A549 (cell line): Measurements from ENCODE around the gene CFAP161. TPM values are rescaled to one million over a fixed set of nuclear protein-coding genes. Genes with fewer than 3 reads are reported as not detected.

ENCODE experiments used
- ATAC-seq, 2 experiments: fragments of 200-7000 bp in 1 of 2; fragments of >200 bp in 1 of 2; cut with Nextera tagmentation in 1 of 2; cut with Tn5 transposase in 1 of 2; 3 replicates each; pipeline versions ENCODE4 v1.8.0 to v1.9.1; 2018 to 2020; ENCODE audit warnings: mild to moderate bottlenecking in 1 of 2, moderate library complexity in 1 of 2
- CTCF ChIA-PET: fragments of 300-600 bp; sonication (Branson Sonifier 250); formaldehyde crosslinking; extraction: SDS; loops from one replicate; lab custom pipeline; 2021; ENCODE audit warnings: antibody characterized with exemption, inconsistent platforms; lab: Yijun Ruan, JAX
- POLR2A ChIA-PET: fragments of 350-600 bp; formaldehyde crosslinking; extraction: SDS; loops from one replicate; lab custom pipeline; 2021; ENCODE audit warnings: antibody characterized with exemption, inconsistent platforms; lab: Yijun Ruan, JAX
- DNase-seq, 2 experiments: peaks; one replicate each; pipeline versions ENCODE4 v3.0.0 to v3.0.0-alpha.2; 2011 to 2016; ENCODE audit warnings: low read depth in 1 of 2, low spot score in 1 of 2
- FAIRE-seq: peaks from 2 replicates; lab custom pipeline; 2011; peaks lifted over from hg19 to GRCh38; lab: Jason Lieb, UNC
- H3K27ac ChIP-seq, 2 experiments: fragments of >200 bp; sonication (Bioruptor Twin); formaldehyde crosslinking; 3 replicates each; pipeline ENCODE4 v1.5.1; 2016 to 2017
- H3K4me1 ChIP-seq: fragments of >200 bp; sonication (Bioruptor Twin); formaldehyde crosslinking; 3 replicates; pipeline ENCODE4 v1.6.1; 2016
- H3K4me2 ChIP-seq: fragments of >200 bp; sonication (Bioruptor Twin); formaldehyde crosslinking; 3 replicates; pipeline ENCODE4 v1.6.1; 2016
- H3K4me3 ChIP-seq: fragments of >200 bp; sonication (Bioruptor Twin); formaldehyde crosslinking; 3 replicates; pipeline ENCODE4 v1.5.1; 2016
- H3K9me3 ChIP-seq: fragments of >200 bp; sonication (Bioruptor Twin); formaldehyde crosslinking; 3 replicates; pipeline ENCODE4 v1.6.1; 2016
- BCL3 ChIP-seq: fragments of >200 bp; sonication (Bioruptor Twin); formaldehyde crosslinking; IDR thresholded peaks from 3 replicates; pipeline ENCODE4 v1.6.1; 2016
- CEBPB ChIP-seq, 2 experiments: fragments of >200 bp in 1 of 2; sonication (Bioruptor Twin) in 1 of 2; formaldehyde crosslinking in 1 of 2; IDR thresholded peaks; 2 replicates each; pipeline ENCODE4 v1.6.1; 2012 to 2016
- CHD4 ChIP-seq: fragments of 200-600 bp; sonication (generic); IDR thresholded peaks from 2 replicates; pipeline ENCODE4 v1.6.1; 2016; ENCODE audit warnings: antibody characterized with exemption, mild to moderate bottlenecking, borderline replicate concordance
- EHF ChIP-seq: fragments of 250-450 bp; sonication (Bioruptor Pico); IDR thresholded peaks from 2 replicates; pipeline ENCODE4 v1.5.0; 2020; ENCODE audit warnings: mild to moderate bottlenecking
- ESRRA ChIP-seq: fragments of 150-350 bp; IDR thresholded peaks from 2 replicates; pipeline ENCODE4 v1.6.1; 2014; ENCODE audit warnings: mild to moderate bottlenecking, low read length, borderline replicate concordance
- HDAC2 ChIP-seq: fragments of 200-600 bp; sonication (generic); IDR thresholded peaks from 2 replicates; pipeline ENCODE4 v1.6.1; 2016
- HES2 ChIP-seq: fragments of >200 bp; sonication (Bioruptor Twin); formaldehyde crosslinking; IDR thresholded peaks from 2 replicates; pipeline ENCODE4 v1.6.1; 2016
- JUNB ChIP-seq: fragments of >200 bp; sonication (Bioruptor Twin); formaldehyde crosslinking; IDR thresholded peaks from 2 replicates; pipeline ENCODE4 v1.6.1; 2016
- KDM5A ChIP-seq: fragments of 200-600 bp; sonication (generic); IDR thresholded peaks from 2 replicates; pipeline ENCODE4 v1.6.1; 2016; ENCODE audit warnings: antibody characterized with exemption, mild to moderate bottlenecking
- RCOR1 ChIP-seq: fragments of 150-350 bp; IDR thresholded peaks from 2 replicates; pipeline ENCODE4 v1.6.1; 2014; ENCODE audit warnings: antibody characterized with exemption, low read length, low read depth
- REST ChIP-seq: fragments of 200-600 bp; sonication (generic); IDR thresholded peaks from 2 replicates; pipeline ENCODE4 v1.6.1; 2016; ENCODE audit warnings: antibody characterized with exemption, mild to moderate bottlenecking, moderate library complexity
- ZFP36 ChIP-seq: fragments of 450-650 bp; IDR thresholded peaks from 2 replicates; pipeline ENCODE4 v1.6.1; 2014; ENCODE audit warnings: borderline replicate concordance; ENCODE audit not compliant: partially characterized antibody
- ZSCAN20 ChIP-seq: fragments of 250-450 bp; sonication (Bioruptor Pico); IDR thresholded peaks from 2 replicates; pipeline ENCODE4 v1.8.0; 2022; ENCODE audit warnings: mild to moderate bottlenecking, moderate library complexity
- WGBS: methylation state at CpG from one replicate; pipeline ENCODE4 v1.1.6; 2017; ENCODE audit errors: missing lambda C conversion rate; 5-methylcytosine and 5-hydroxymethylcytosine counted together
- polyA plus RNA-seq, 4 experiments: library from polyadenylated mRNA; depleted of rRNA in 3 of 4; stranded (reverse); fragments of >200 nt; fragmentation: RNase III in 1 of 4; extraction: RNeasy Plus Mini Kit Qiagen cat#74134 plus additional on column Dnase treatment in 1 of 4; gene quantifications; 2 replicates in 3 of 4; 3 replicates in 1 of 4; pipeline ENCODE4 v1.2.3, GENCODE V29; 2011 to 2017

CFAP161 gene
- polyA plus RNA-seq, 2 of the 4 experiments (the other 2 are of a cell fraction), result not detected

- ChIA-PET POLR2A (no interaction called here), CTCF (interaction anchor here (1.1 to 2.3 kb wide), 4 partner anchors 9 to 84 kb away, joined by 3 to 8 read pairs (median 4); no protein-coding TSS in a partner anchor)
- no peak for TF ChIP-seq EHF (CRISPR knock-in tag)
- no peak for TF ChIP-seq HDAC2
- Histone ChIP-seq H3K4me2 (no peak overlapping the region), H3K4me1 (no peaks in the 10 kb centered on the region), H3K4me3 (no peak overlapping the region), H3K27ac (no peak overlapping the region), H3K9me3 (no peaks in the 10 kb centered on the region)
- whole genome bisulfite sequencing, result 11% methylated on average over 13 of the region's 13 CpGs
- DNase-seq (no peak), ATAC-seq (no peak), FAIRE-seq (no peak)
Measured at GRCh38 chr15:81182031-81182755, 48.1 kb downstream of the CFAP161 start.

GRCh38 chr15:81182756-81183438 is 48.8 kb downstream of the CFAP161 start:
- POLR2A ChIA-PET, result no interaction called here
- Histone ChIP-seq H3K27ac (no peak overlapping the region), H3K4me2 (no peak overlapping the region), H3K9me3 (no peaks in the 10 kb centered on the region), H3K4me1 (no peaks in the 10 kb centered on the region), H3K4me3 (no peak overlapping the region)
- DNase-seq (no peak), ATAC-seq (peak in 1 of 2 experiments; percentile 54; a peak in 3 of 6 replicates), FAIRE-seq (no peak)
- CTCF ChIA-PET, result interaction anchor here (1.1 to 2.3 kb wide), 3 partner anchors 12 to 83 kb away, joined by 3 to 8 read pairs (median 4); no protein-coding TSS in a partner anchor
- 3% methylated on average over 13 of the region's 13 CpGs for WGBS
- TF ChIP-seq CEBPB (IDR thresholded peaks at IDR 0.05), result no peak
- TF ChIP-seq JUNB, result no peak
- no peak for TF ChIP-seq CHD4
- TF ChIP-seq REST, result no peak
- no peak for TF ChIP-seq ZSCAN20
- TF ChIP-seq HES2, result no peak
- no peak for TF ChIP-seq ESRRA
- TF ChIP-seq BCL3, result no peak
- no peak for TF ChIP-seq RCOR1
- TF ChIP-seq KDM5A, result no peak

- WGBS, result 17% methylated on average over 4 of the region's 4 CpGs
- Histone ChIP-seq H3K27ac (no peak overlapping the region), H3K4me1 (no peaks in the 10 kb centered on the region), H3K9me3 (no peaks in the 10 kb centered on the region), H3K4me3 (no peak overlapping the region), H3K4me2 (no peak overlapping the region)
- ChIA-PET POLR2A (no interaction called here), CTCF (interaction anchor here (1.2 to 2.3 kb wide), 2 partner anchors 11 to 83 kb away, joined by 3 to 8 read pairs; no protein-coding TSS in a partner anchor)
- ATAC-seq (no peak), DNase-seq (no peak), FAIRE-seq (no peak)
- TF ChIP-seq BCL3, result no peak
- TF ChIP-seq ZFP36, result no peak
Measured at GRCh38 chr15:81183439-81183775, 49.3 kb downstream of the CFAP161 start.
